ENCODE measurements around the gene SLC44A3. TPM values are rescaled to one million over a fixed set of nuclear protein-coding genes. Genes with fewer than 3 reads are reported as not detected.

The SLC44A3 gene
- total RNA-seq, 2 experiments from 2014 or later: not detected

- ChIA-PET CTCF (no interaction called here), POLR2A (no interaction called here)
- H3K27ac Mint-ChIP-seq: no peak overlapping the region
- ATAC-seq: no peak
- no peaks in the 10 kb centered on the region for H3K9me3 Mint-ChIP-seq (ENCODE audit: low read depth)
- H3K27me3 Mint-ChIP-seq: peaks cover 4% of the 10 kb centered on the region
- no peak for DNase-seq
- no peaks in the 10 kb centered on the region for H3K4me1 Mint-ChIP-seq
- no peak overlapping the region for H3K4me3 Mint-ChIP-seq
- intact Hi-C loops (cut with DNase I, micrococcal nuclease): no loop called here
- no peaks in the 10 kb centered on the region for H3K36me3 Mint-ChIP-seq (ENCODE audit: low read depth)
These were observed 38.1 kb downstream of the SLC44A3 start for GRCh38 chr1:94858276-94858675.

- H3K27me3 Mint-ChIP-seq: peaks cover 4% of the 10 kb centered on the region
- intact Hi-C loops (cut with DNase I, micrococcal nuclease): no loop called here
- H3K4me3 Mint-ChIP-seq: no peak overlapping the region
- no peak for DNase-seq
- H3K36me3 Mint-ChIP-seq (ENCODE audit: low read depth): no peaks in the 10 kb centered on the region
- ChIA-PET CTCF (interaction anchor here (1.3 kb wide), 1 partner anchor 184 kb away, joined by 6 read pairs; no protein-coding TSS in a partner anchor), POLR2A (no interaction called here)
- no peaks in the 10 kb centered on the region for H3K9me3 Mint-ChIP-seq (ENCODE audit: low read depth)
- no peaks in the 10 kb centered on the region for H3K4me1 Mint-ChIP-seq
- H3K27ac Mint-ChIP-seq: no peak overlapping the region
- ATAC-seq: no peak
These were observed 39.0 kb downstream of the SLC44A3 start for GRCh38 chr1:94859174-94859573.

- no peak overlapping the region for H3K27ac Mint-ChIP-seq
These were observed 42.6 kb downstream of the SLC44A3 start for GRCh38 chr1:94862718-94863117.

GRCh38 chr1:94863297-94863911 is 43.2 kb downstream of the SLC44A3 start:
- Mint-ChIP-seq H3K4me1 (no peaks in the 10 kb centered on the region), H3K36me3 (ENCODE audit: low read depth) (no peaks in the 10 kb centered on the region), H3K27me3 (peaks cover 2% of the 10 kb centered on the region), H3K4me3 (no peak overlapping the region), H3K9me3 (ENCODE audit: low read depth) (no peaks in the 10 kb centered on the region), H3K27ac (no peak overlapping the region)
- intact Hi-C loops (cut with DNase I, micrococcal nuclease): no loop called here
- CTCF ChIA-PET: interaction anchor here (4.5 kb wide), 1 partner anchor 9 kb away, joined by 31 read pairs; no protein-coding TSS in a partner anchor
- DNase-seq (no peak), ATAC-seq (no peak)
- POLR2A ChIA-PET: no interaction called here

More at GRCh38 chr1:94862718-94863117, 42.6 kb downstream of the SLC44A3 start:
- DNase-seq (no peak), ATAC-seq (no peak)
- Mint-ChIP-seq H3K4me3 (no peak overlapping the region), H3K36me3 (ENCODE audit: low read depth) (no peaks in the 10 kb centered on the region), H3K27me3 (peaks cover 4% of the 10 kb centered on the region), H3K4me1 (no peaks in the 10 kb centered on the region), H3K9me3 (ENCODE audit: low read depth) (no peaks in the 10 kb centered on the region)
- intact Hi-C loops (cut with DNase I, micrococcal nuclease): no loop called here
- CTCF ChIA-PET: interaction anchor here (2.1 to 4.5 kb wide), 2 partner anchors 8 to 11 kb away, joined by 7 to 31 read pairs; no protein-coding TSS in a partner anchor
- POLR2A ChIA-PET: no interaction called here

GRCh38 chr1:94863919-94864318 is 43.8 kb downstream of the SLC44A3 start:
- ChIA-PET POLR2A (no interaction called here), CTCF (interaction anchor here (4.5 kb wide), 1 partner anchor 10 kb away, joined by 31 read pairs; no protein-coding TSS in a partner anchor)
- ATAC-seq (no peak), DNase-seq (no peak)
- Mint-ChIP-seq H3K36me3 (ENCODE audit: low read depth) (no peaks in the 10 kb centered on the region), H3K27ac (no peak overlapping the region), H3K9me3 (ENCODE audit: low read depth) (no peaks in the 10 kb centered on the region), H3K4me3 (no peak overlapping the region), H3K27me3 (peaks cover 2% of the 10 kb centered on the region), H3K4me1 (no peaks in the 10 kb centered on the region)
- intact Hi-C loops (cut with DNase I, micrococcal nuclease): no loop called here

- no peak overlapping the region for H3K27ac Mint-ChIP-seq
- no peaks in the 10 kb centered on the region for H3K4me1 Mint-ChIP-seq
- no peaks in the 10 kb centered on the region for H3K27me3 Mint-ChIP-seq
- intact Hi-C loops (cut with DNase I, micrococcal nuclease): no loop called here
- POLR2A ChIA-PET: no interaction called here
- H3K4me3 Mint-ChIP-seq: no peak overlapping the region
- DNase-seq: no peak
- H3K9me3 Mint-ChIP-seq (ENCODE audit: low read depth): no peaks in the 10 kb centered on the region
- CTCF ChIA-PET: interaction anchor here (1.1 to 4.5 kb wide), 3 partner anchors 10 to 385 kb away, joined by 3 to 31 read pairs (median 3); no protein-coding TSS in a partner anchor
- H3K36me3 Mint-ChIP-seq (ENCODE audit: low read depth): no peaks in the 10 kb centered on the region
- ATAC-seq: no peak
These were observed 44.7 kb downstream of the SLC44A3 start for GRCh38 chr1:94864821-94865220.

GRCh38 chr1:94865360-94865759 is 45.2 kb downstream of the SLC44A3 start:
- H3K27ac Mint-ChIP-seq: no peak overlapping the region
- ChIA-PET CTCF (interaction anchor here (0.7 to 4.5 kb wide), 5 partner anchors 11 to 385 kb away, joined by 3 to 31 read pairs (median 3); no protein-coding TSS in a partner anchor), POLR2A (no interaction called here)
- no peak for DNase-seq
- no peaks in the 10 kb centered on the region for H3K27me3 Mint-ChIP-seq
- ATAC-seq: no peak
- H3K4me3 Mint-ChIP-seq: no peak overlapping the region
- no peaks in the 10 kb centered on the region for H3K9me3 Mint-ChIP-seq (ENCODE audit: low read depth)
- no peaks in the 10 kb centered on the region for H3K36me3 Mint-ChIP-seq (ENCODE audit: low read depth)
- intact Hi-C loops (cut with DNase I, micrococcal nuclease): no loop called here
- no peaks in the 10 kb centered on the region for H3K4me1 Mint-ChIP-seq

- POLR2A ChIA-PET: no interaction called here
- Mint-ChIP-seq H3K27me3 (no peaks in the 10 kb centered on the region), H3K4me3 (no peak overlapping the region), H3K36me3 (ENCODE audit: low read depth) (no peaks in the 10 kb centered on the region), H3K9me3 (ENCODE audit: low read depth) (no peaks in the 10 kb centered on the region), H3K4me1 (no peaks in the 10 kb centered on the region), H3K27ac (no peak overlapping the region)
- intact Hi-C loops (cut with DNase I, micrococcal nuclease): no loop called here
- CTCF ChIA-PET: interaction anchor here (0.7 to 4.5 kb wide), 4 partner anchors 12 to 386 kb away, joined by 3 to 31 read pairs (median 3); no protein-coding TSS in a partner anchor
- ATAC-seq: no peak
- DNase-seq: no peak
These were observed 46.1 kb downstream of the SLC44A3 start for GRCh38 chr1:94866164-94866807.

- Mint-ChIP-seq H3K9me3 (ENCODE audit: low read depth) (no peaks in the 10 kb centered on the region), H3K4me1 (no peaks in the 10 kb centered on the region), H3K4me3 (no peak overlapping the region), H3K27me3 (no peaks in the 10 kb centered on the region), H3K27ac (no peak overlapping the region), H3K36me3 (ENCODE audit: low read depth) (no peaks in the 10 kb centered on the region)
- intact Hi-C loops (cut with DNase I, micrococcal nuclease): no loop called here
- ChIA-PET CTCF (no interaction called here), POLR2A (no interaction called here)
- DNase-seq (no peak), ATAC-seq (no peak)
These were observed 50.9 kb downstream of the SLC44A3 start for GRCh38 chr1:94871031-94871430.

GRCh38 chr1:94872771-94873495 is 52.8 kb downstream of the SLC44A3 start:
- POLR2A ChIA-PET: no interaction called here
- CTCF ChIA-PET: interaction anchor here (1.3 to 1.7 kb wide), 2 partner anchors 12 to 170 kb away, joined by 4 to 6 read pairs; no protein-coding TSS in a partner anchor
- H3K4me1 Mint-ChIP-seq: no peaks in the 10 kb centered on the region
- H3K27ac Mint-ChIP-seq: no peak overlapping the region
- no peak for ATAC-seq
- H3K4me3 Mint-ChIP-seq: no peak overlapping the region
- H3K9me3 Mint-ChIP-seq (ENCODE audit: low read depth): no peaks in the 10 kb centered on the region
- no peak for DNase-seq
- intact Hi-C loops (cut with DNase I, micrococcal nuclease): no loop called here
- no peaks in the 10 kb centered on the region for H3K36me3 Mint-ChIP-seq (ENCODE audit: low read depth)
- no peaks in the 10 kb centered on the region for H3K27me3 Mint-ChIP-seq

GRCh38 chr1:94873520-94874351 is 53.6 kb downstream of the SLC44A3 start:
- Mint-ChIP-seq H3K27me3 (no peaks in the 10 kb centered on the region), H3K4me3 (no peak overlapping the region), H3K27ac (no peak overlapping the region), H3K4me1 (no peaks in the 10 kb centered on the region), H3K9me3 (ENCODE audit: low read depth) (no peaks in the 10 kb centered on the region), H3K36me3 (ENCODE audit: low read depth) (no peaks in the 10 kb centered on the region)
- ChIA-PET CTCF (interaction anchor here (1.0 to 1.3 kb wide), 2 partner anchors 18 to 170 kb away, joined by 4 to 5 read pairs; no protein-coding TSS in a partner anchor), POLR2A (no interaction called here)
- ATAC-seq: no peak
- DNase-seq: no peak
- intact Hi-C loops (cut with DNase I, micrococcal nuclease): no loop called here

All from activated CD4-positive, alpha-beta T cell treated with anti-CD3 and anti-CD28 coated beads for 36 hours (primary cell).